ENCODE results near the gene PPFIA1.

DNA sequence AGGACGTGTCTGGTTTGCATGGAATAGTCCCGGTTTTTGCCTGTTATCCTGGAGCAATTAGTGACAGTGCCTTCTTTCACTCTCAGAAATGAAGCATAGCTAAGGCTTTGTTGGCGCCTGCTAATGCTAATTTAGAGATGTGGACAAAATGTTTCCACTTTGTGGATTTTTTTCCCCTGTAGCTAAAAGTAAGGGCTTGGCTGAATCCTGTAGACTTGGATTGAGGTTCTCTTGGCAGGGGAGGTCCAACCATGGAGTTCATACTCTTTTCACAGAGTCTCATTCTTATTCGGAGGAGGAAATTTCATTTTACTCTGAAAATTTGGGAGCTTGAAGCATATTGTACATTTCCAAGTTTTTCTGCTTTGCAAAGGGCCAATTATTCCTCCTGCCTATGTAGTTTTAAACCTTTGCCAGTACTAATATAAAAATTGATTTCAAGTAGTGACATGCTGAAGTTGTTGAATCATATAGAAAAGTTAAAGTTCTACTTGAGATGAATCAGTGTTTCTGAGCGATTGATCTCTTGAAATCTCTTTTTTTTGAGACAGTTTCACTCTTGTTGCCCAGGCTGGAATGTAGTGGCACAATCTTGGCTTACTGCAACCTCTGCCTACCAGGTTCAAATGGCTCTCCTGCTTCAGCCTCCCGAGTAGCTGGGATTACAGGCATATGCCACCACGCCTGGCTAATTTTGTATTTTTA lies 20.0 kb downstream of the PPFIA1 start:
- TF ChIP-seq POLR2A (IDR thresholded peaks at IDR 0.05; ENCODE audit: low read length) (no peak), GATA1 (IDR thresholded peaks at IDR 0.05; ENCODE audit: low read depth, low read length) (no peak)
